GM21717 (cell line): ENCODE measurements around the gene EMP3.
"Not testable (repeated sequence)": the region's sequence is repeated elsewhere in the genome, so short reads cannot be mapped to it uniquely, and the experiment has no call there.

Experiments
- ATAC-seq: cut with Tn5 transposase; IDR thresholded peaks from one replicate; pipeline ENCODE4 v1.9.1; 2021; ENCODE audit warnings: mild to moderate bottlenecking, moderate library complexity; ENCODE audit not compliant: unreplicated experiment

The EMP3 gene

DNA sequence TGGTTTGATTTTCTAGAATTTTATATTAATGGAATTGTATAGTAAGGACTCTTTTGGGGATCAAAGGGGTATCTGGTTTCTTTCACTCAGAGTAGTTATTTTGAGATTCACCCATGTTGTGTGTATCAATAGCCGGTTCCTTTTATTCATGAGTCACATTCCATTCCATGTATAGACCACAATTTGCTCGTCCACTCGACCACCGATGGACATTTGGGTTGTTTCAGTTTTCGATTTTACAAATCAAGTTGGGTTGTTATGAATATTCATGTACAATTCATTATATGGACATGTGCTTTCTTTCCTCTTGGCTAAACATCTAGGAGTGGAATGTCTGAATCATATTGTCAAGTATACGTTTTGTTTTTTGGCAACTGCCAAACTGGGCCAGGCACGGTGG, 9.6 kb upstream of the EMP3 start:
- ATAC-seq, result no peak

DNA sequence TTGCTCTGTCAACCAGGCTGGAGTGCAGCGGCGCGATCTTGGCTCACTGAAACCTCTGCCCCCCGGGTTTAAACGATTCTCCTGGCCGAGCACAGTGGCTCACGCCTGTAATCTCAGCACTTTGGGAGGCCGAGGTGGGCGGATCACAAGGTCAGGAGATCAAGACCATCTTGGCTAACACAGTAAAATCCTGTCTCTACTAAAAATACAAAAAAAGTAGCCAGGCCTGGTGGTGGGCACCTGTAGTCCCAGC, 7.7 kb upstream of the EMP3 start:
- ATAC-seq, result not testable (repeated sequence)

DNA sequence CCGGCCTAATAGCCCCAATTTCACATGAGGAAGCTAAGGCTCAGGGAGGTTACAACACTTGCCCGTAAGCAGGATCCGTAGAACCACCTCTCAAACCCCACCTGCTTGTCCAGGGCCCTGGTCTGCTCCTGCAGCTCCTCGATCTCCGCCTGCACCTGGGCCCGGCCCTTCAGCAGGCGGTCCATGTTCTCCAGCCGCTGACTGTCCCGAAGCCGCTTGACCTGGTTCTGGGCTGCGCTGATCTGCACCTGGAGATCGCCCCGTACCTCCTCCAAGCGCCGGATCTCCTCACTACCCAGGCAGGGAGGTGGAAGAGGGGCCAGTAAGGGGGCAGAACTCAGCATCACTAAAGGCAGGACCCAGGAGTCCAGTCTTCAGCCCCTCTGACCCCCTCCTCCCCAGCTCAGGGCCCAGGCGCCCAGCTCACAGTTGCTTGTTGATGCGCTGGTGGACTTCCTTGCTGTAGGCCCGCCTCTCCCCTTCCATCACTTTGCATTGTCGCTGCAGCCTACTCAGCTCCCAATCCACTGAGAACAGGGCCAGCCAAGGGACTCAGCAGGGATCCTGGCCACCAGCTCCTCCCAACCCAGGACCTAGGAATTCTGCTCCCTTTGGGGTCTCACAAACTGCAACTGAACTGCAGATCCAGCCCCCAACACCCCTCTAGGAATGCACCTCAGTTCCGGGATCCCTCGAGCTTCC, 6.9 kb upstream of the EMP3 start:
- ATAC-seq, result no peak

DNA sequence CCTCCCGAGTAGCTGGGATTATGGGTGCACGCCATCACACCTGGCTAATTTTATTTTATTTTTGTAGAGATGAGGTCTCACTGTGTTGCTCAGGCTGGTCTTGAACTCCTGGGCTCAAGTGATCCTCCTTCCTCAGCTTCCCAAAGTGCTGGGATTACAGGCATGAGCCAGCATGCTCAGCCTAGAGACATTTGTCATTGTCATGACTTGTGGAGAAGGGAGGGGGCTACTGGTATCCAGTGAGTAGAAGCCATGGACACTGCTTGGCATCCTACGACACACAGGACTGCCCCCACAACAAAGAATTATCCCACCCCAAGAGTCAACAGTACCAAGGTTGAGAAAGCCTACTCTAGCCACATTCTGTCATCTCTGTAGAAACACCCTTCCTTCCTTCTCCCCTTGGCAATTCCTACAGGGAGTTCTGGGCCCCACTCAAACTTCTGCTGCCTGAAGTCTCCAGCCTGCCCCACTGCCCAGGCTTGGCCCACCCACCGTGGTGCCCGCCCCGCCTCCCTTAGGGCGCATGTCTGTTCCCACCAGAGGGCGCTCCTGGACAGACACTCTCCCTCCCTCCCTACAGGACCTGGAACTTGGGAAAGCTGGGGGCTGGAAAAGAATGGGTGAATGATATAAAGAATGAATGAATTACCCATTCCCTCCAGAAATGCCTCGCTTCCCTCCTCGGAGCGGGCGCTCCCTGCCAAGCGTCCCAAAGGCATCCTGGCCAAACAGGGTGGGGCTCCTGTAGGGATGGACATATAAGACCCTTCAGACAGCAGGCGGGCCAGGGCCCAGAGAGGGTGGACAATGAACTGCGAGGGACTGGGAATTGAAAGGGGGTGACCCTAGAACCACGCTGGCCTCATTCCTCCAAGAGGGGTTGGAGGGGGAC, 5.5 kb upstream of the EMP3 start:
- no peak for ATAC-seq

DNA sequence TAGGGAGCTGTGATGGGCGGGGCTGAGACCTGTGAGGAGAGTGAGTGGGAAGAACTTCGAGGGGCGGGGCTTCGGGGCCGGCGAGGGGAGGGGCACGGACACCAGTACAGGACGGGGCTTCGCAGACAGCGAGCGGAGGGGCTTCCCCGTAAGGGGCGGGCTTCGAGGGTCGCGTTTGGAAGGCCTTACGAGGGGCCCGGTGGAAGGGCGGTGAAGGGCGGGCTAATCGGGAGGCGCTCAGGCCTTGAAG, 4.1 kb upstream of the EMP3 start:
- peak; percentile 35 for ATAC-seq

DNA sequence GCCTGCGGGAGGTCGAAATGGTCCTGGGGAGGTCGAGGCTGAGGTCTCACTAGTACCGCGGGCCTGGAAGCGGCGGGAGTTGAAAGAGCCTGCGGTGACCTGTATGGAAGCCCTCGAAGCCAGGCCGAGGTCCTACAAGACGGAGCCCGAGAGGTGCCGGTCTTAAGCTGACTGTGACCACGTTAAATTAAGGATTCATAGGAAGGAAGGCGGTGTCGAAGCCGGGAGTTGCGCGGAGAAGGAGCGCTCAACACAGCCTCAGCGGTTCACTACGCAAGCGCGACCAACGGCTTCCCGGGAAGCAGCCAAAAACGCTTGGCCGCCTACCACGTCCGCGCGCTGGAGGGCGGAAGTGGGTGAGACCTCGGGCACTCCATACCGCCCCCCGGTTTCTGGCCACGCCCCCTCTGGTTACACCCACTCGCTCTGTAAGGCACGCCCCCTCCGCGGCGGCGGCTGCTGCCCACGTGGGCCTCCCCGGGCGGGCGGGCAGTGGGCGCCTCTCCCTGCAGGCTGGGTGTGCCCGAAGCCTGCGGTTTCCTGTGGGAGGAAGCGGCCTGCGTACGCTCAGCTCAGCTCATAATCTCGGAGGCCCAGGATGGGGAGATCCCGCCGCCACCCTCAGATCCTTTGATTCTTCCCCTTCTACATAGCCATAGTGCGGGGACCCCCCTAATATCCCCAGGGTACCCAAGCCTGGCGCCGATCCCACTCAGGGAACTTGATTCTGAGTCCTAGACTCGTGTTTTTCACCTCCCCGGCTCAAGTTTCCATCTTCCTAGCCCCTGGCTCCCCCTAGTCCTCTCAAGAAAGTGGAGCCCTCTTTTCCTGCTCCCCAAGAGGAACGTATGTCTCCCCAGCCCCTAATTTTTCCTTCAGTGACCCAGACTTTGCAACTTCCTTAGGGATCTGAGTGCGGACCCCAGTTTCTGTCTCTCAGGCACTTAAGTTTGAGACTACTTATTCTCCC, 3.4 kb upstream of the EMP3 start:
- ATAC-seq, result peak; percentile 51

DNA sequence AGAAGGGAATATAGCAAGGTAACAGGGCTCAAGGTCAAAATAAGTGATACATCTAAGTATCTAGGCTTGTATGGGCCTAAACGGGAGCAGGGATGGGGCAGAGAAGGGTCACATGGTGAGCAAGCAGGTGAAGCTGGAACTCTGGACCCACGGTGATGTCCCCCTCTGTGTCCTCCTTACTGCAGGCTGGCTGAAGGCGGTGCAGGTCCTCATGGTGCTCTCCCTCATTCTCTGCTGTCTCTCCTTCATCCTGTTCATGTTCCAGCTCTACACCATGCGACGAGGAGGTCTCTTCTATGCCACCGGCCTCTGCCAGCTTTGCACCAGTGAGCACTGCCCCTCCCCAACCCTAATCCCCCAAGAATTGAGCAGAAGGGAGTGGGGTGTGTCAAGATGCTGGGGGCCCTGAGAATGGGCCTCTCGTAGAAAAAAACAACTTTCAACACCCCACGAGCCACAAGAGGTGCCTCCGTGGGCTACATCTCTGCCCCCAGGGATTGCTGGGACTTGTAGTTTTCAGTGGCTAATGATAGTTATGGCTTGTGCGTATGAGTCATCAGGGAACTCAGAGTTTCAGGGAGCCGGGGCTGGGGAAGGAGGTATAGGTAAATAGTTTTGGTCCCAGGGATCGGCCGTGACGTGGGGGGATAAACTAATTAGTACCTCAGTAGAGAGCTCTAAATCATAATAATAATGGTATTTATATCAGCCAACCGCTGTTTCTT, 4.0 kb downstream of the EMP3 start:
- ATAC-seq, result no peak

DNA sequence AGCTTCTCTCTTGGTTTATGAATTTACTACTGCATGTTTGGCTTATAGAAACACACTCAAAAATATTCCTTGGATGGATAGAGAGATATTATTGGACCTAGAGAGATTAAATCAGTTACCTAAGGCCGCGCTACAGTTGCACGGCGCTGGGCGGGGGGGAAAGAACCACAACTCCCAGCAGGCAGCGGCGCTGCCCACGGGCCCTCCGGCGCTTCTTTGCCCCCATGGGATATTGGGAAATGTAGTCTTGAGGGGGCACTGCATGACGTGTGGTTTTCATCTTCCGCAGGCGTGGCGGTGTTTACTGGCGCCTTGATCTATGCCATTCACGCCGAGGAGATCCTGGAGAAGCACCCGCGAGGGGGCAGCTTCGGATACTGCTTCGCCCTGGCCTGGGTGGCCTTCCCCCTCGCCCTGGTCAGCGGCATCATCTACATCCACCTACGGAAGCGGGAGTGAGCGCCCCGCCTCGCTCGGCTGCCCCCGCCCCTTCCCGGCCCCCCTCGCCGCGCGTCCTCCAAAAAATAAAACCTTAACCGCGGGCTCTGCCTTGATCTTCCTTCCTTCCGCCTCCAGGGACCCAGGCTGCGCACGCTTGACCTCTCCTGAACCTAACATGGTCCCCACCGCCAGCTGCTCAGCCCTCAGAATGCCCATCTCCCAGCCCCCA, 4.8 kb downstream of the EMP3 start:
- ATAC-seq, result peak; percentile 28

DNA sequence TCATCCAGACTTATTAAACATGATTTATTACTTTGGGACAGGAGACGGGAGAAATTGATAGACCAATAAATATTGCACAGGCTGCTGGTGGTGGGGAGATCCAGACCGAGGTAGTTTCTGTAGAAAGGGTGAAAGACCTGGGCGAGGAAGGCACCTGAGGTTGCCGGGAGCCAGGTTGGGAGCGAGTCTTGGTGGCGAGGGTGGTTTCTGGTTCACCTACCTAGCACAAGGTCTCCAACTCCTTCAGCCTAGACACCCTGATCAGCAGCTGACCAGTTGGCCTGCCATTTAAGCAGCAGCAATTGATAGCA, 7.0 kb downstream of the EMP3 start:
- no peak for ATAC-seq

DNA sequence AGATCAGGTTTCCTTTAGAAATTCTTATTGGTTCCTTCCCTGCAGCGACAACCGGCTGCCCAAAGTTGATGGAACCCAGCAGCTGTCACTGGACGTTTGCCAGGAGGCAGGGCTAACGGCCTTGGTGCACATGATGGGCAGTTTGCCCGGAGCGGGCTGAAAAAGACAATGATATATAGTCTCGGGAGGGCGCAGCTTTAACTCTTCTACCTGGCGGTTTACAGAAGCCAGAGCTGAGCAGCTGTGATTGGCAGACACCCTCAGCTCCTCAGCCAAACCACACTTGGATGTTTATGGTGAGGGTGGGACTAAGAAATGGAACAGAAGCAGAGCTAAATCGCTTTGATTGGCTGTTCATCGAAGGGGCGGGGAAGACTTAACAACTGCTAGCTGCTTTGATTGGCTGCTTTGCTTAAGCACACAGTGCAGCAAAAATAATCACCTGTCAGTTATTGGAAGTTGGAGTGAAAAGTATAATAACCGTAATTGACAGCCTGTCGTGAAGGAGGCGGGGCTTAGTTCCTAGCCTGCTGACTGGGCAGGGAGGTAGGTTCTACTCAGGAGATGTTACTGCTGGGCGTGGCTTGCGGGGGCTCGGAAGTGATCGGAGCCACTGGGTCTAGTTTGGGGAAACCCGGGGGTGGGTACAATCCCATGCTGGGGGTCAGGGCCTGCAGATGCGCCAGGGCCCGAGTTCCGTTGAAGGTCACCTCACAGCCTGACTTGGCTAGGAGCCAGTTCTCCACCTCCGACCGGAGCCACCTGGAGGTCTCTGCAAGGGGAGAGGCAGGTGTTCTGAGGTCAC, 7.5 kb downstream of the EMP3 start:
- peak; percentile 54 for ATAC-seq

DNA sequence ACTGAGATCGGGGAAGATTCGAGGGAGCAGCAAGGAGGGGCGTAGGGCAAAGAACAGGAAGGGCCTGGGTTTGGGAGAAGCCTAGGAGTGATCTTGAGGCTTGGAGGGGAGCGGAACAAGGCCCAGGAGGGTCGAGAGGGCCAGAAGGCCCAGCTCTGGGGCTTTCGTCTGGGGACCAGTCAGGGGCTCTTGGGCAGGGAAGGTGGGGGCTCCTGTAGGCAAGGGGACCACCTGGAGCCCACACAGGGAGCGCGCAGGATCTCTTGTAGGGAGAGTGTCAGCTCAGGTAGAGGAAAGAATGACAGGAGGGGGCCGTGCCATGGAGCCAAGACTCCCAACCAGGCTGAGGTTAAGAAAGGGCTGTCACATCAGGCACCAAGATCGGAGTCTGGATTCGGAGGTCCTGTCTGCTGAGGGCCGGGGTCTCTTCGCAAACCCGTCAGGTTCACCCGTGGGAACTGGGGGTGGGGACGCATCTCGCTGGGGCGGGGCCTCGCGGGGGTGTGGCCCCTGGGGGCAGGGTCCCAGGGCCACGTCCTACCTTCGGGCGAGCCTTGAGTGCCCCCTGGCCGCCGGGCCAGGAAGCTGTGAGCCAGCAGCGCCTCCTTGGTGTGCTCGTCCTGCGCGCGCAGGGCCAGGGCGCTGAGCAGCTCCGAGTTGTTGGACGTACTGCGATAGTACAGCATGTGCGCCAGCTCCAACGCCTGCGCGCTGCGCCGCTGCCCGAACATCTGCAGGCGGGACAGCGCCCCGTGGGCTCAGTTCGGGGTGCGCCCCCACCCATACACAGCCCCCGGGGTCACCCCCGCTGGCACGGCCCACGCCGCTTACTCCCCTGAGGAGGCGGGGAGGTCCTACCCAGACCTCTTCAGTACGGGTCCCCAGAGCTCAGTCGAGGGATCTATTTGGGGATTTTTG, 8.4 kb downstream of the EMP3 start:
- peak; percentile 43 for ATAC-seq

DNA sequence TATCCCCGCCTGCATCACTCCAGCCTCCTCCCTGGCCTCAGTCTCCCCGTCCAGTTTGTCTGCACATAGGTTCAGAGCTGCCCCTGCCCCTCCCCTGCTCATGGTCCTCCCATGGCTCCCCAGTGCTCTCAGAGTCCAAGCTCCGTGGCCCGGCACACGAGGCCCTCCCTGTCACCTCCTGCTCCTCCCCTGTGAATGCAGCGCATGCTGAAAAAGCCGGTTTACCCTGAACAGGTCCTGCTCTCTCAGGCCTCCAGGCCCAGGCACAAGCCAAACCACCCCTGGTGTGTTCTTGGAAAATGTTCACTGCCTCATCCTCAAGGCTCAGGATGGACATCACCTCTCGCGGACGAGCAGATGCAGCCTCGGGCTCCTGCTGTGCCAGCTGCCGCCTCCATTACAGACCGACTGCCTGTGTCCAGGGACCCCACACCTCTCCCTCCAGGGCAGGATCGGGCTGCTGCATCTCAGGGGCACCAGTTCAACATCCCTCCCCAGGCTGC, 13.0 kb downstream of the EMP3 start:
- ATAC-seq, result no peak

DNA sequence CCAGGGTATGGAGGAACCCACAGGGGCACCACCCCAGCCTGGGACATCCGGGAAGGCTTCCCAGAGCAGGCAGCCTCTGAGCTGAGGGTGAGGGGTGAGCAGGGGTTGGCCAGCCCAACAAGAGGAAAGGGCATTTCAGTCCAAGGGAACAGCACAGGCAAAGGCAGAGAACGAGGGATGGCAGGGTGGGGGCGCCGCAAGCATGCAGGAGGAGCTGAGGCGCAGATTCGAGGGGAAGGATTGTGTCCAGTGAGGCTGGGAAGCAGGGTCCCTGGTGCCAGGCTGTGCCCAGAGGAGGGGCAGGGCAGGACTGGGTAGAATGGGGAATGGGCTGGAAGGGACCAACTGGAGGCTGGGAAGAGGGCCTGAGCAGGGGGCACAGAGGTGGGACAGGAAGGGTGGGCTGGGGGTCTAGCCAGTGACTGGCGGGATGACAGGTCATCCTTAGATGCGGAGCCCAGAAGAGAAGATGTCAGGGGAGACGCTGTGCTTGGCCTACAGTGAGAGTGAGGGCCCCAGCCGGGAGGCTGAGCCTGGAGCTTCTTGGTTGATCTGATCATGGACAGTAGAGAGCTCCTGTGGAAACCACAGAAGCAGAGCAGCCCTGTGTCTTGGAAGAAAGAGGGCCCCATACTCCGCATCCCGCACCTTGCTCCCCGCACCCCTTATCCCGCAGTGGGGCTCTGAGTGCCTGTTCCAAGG, 13.6 kb downstream of the EMP3 start:
- ATAC-seq, result no peak

DNA sequence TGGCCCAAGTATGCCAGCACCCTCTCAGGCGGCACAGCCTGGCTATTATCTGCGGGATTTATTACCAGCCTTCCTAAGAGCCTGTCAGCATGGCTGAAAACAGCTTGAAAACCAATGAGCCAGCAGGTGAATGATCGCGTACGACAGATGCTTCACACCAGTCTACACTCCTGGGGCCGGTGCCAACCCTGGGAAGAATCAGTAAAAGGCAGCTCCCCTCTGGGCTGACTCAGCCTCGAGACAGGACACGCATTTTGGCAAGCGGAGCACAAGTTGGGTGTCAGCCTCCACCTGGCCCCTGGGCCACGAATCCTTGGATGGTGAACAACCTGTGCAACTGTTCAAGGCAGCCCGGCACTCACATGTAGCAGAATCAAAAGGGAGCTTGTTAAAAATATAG, 15.6 kb downstream of the EMP3 start:
- no peak for ATAC-seq

DNA sequence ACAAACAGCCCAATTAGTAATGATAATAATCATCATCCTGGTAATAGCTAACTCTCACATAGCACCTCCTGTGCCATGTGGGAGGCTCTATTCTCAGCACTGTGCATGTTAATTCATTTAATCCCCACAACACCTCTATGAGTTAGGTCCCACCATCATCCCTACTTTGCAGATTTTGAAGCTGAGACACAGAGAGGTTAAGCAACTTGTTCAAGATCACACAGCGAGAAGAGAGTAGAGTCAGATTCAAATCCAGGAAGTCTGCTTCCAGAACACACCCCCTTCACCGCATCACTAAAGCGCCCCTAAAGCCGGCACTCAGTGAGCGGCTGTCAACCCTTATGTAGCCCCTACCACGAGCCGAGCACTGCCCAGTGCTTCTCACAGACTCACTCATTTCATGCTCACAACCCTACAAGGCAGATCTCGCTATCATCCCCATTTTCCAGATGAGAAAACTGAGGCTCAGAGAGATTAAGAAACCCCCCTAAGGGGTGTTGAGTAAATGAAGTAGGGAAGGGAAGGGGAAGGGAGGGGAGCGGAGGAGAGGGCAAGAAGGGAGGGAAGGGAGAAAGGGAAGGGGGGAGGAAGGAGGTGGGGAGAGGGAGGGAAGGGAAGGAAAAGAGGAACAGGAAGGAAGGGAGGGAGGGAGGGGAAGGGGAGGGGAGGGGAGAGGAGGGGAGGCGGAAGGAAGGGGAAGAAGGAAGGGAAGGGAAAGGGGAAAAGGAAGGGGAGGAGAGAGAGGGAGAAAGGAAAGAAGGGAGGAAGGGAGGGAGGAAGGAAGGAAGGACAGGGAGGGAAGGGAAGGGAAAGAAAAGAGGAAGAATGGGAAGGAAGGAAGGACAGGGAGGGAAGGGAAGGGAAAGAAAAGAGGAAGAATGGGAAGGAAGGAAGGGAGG, 16.4 kb downstream of the EMP3 start:
- ATAC-seq, result no peak

DNA sequence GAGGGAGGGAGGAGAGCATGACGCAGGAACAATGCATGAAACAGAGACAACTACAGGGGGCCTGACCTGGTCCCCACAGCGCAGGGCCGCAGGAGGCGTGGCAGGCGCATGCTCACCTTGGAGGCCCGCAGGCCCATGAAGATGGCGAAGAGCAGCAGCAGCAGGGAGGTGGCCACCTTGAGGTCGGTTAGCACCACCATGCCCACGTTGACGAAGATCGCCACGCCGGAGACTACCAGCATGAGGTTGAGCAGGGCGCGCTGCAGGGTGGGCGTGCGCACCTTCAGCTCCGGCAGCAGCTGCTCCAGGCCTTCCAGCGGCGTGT, 17.0 kb downstream of the EMP3 start:
- no peak for ATAC-seq

DNA sequence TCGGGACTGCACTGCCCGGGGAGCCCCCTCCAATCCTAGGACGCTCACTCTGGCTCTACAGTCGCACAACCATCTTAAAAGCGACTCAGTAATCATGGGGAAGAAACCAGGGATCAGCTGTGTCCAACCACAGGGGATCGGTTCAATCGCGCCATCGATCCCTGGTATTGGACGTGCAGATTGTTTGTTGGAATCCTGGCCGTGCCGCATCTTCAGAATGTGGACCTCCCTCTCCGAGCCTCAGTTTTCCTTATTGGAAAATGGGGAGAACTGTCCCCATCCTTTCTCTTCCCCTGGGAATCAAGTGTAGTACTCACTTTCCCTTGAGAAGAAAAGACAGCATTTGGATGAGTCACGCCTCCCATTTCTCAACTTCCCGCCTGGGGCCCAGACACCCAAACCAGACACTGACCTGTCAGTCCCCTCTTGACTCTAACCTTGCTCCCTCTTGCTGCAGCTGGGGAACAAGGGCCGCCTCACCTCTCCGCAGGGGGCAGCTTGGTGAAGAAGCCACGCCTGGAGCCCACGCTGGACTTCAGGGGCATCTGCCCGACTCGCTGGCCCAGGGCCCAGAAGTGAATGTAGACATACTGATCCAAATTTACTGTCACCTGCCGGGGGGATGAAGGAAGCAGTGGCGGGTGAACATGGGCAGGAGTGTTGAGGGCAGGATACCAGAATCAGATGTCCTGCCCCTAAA, 17.6 kb downstream of the EMP3 start:
- ATAC-seq, result no peak
